CD14-positive monocyte (primary cell): ENCODE results near the gene ID1. TPM values are rescaled to one million over a fixed set of nuclear protein-coding genes. Genes with fewer than 3 reads are reported as not detected.
A peak's percentile ranks its signal among the peaks of the same experiment; 100 is the strongest.

Experiments used
- DNase-seq, 3 donors: peaks; one replicate each; pipeline ENCODE4 v3.0.0-alpha.2; 2011 to 2022
- H2AFZ ChIP-seq: 2 replicates; pipeline ENCODE4 v1.6.0; 2012; ENCODE audit warnings: mild to moderate bottlenecking, low read depth, low read length, inconsistent platforms; ENCODE audit not compliant: insufficient read depth, poor library complexity, severe bottlenecking
- H3K27ac ChIP-seq, 2 donors: 1 replicate in 1 of 2; 2 replicates in 1 of 2; pipeline ENCODE4 v1.5.1; 2012 to 2013; ENCODE audit warnings: low read length in 2 of 2, control low read depth in 1 of 2, inconsistent platforms in 1 of 2, low read depth in 1 of 2, mild to moderate bottlenecking in 1 of 2
- H3K27me3 ChIP-seq, 2 donors: one replicate each; pipeline versions ENCODE4 v1.6.0 to v1.6.1; 2011 to 2013; ENCODE audit warnings: low read length in 2 of 2; ENCODE audit not compliant: control insufficient read depth in 2 of 2, insufficient read depth in 2 of 2
- H3K36me3 ChIP-seq, 2 donors: replicated peaks in 1 of 2; 1 replicate in 1 of 2; 2 replicates in 1 of 2; pipeline versions ENCODE4 v1.5.1 to v1.6.1; 2012 to 2013; ENCODE audit warnings: low read length in 2 of 2, control low read depth in 1 of 2, inconsistent platforms in 1 of 2, mild to moderate bottlenecking in 1 of 2; ENCODE audit not compliant: insufficient read depth in 2 of 2, control insufficient read depth in 1 of 2
- H3K4me1 ChIP-seq, 2 donors: 1 replicate in 1 of 2; 2 replicates in 1 of 2; pipeline versions ENCODE4 v1.5.1 to v1.6.1; 2012 to 2013; ENCODE audit warnings: low read length in 2 of 2, control low read depth in 1 of 2, inconsistent platforms in 1 of 2, mild to moderate bottlenecking in 1 of 2, moderate library complexity in 1 of 2; ENCODE audit not compliant: insufficient read depth in 2 of 2, control insufficient read depth in 1 of 2
- H3K4me2 ChIP-seq: replicated peaks from 2 replicates; pipeline ENCODE3; 2012; ENCODE audit warnings: low read length, moderate library complexity, mild to moderate bottlenecking; ENCODE audit not compliant: poor library complexity, severe bottlenecking; ENCODE audit errors: extremely low read depth
- H3K4me3 ChIP-seq, 3 experiments: fragments of 200-600 bp in 1 of 3; sonication (generic) in 1 of 3; replicated peaks in 1 of 3; 1 replicate in 2 of 3; 2 replicates in 1 of 3; pipeline ENCODE4 v1.5.1; 2011 to 2013; ENCODE audit warnings: low read length in 3 of 3, mild to moderate bottlenecking in 3 of 3, control low read depth in 2 of 3, low read depth in 2 of 3, inconsistent platforms in 1 of 3, moderate library complexity in 1 of 3
- H3K79me2 ChIP-seq: 2 replicates; pipeline ENCODE4 v1.6.0; 2012; ENCODE audit warnings: mild to moderate bottlenecking, control low read depth, inconsistent platforms, low read length, moderate library complexity; ENCODE audit not compliant: insufficient read depth
- H3K9ac ChIP-seq: 2 replicates; pipeline ENCODE4 v1.6.0; 2017; ENCODE audit warnings: low read length, mild to moderate bottlenecking; ENCODE audit not compliant: insufficient read depth, poor library complexity, severe bottlenecking
- H3K9me3 ChIP-seq, 2 donors: replicated peaks in 1 of 2; 1 replicate in 1 of 2; 2 replicates in 1 of 2; pipeline versions ENCODE4 v1.5.1 to v1.6.1; 2012 to 2013; ENCODE audit warnings: low read length in 2 of 2, control low read depth in 1 of 2; ENCODE audit not compliant: control insufficient read depth in 1 of 2, insufficient read depth in 1 of 2
- H4K20me1 ChIP-seq: 2 replicates; pipeline ENCODE4 v1.6.0; 2012; ENCODE audit warnings: mild to moderate bottlenecking, low read length, control low read depth, moderate library complexity; ENCODE audit not compliant: insufficient read depth
- H3K27ac Mint-ChIP-seq, 7 donors: one replicate each; pipeline ENCODE4 v1.8.0; 2020; ENCODE audit warnings: mild to moderate bottlenecking in 7 of 7, mixed read lengths in 7 of 7, moderate library complexity in 6 of 7, inconsistent platforms in 2 of 7
- H3K27me3 Mint-ChIP-seq, 3 donors: one replicate each; pipeline ENCODE4 v1.8.0; 2021 to 2022; ENCODE audit warnings: low read depth in 3 of 3, mild to moderate bottlenecking in 3 of 3, mixed read lengths in 3 of 3, moderate library complexity in 3 of 3, inconsistent platforms in 1 of 3
- H3K36me3 Mint-ChIP-seq, 2 donors: one replicate each; pipeline ENCODE4 v1.8.0; 2020; ENCODE audit warnings: mixed read lengths in 2 of 2, inconsistent platforms in 1 of 2, mild to moderate bottlenecking in 1 of 2
- H3K4me1 Mint-ChIP-seq: one replicate; pipeline ENCODE4 v1.8.0; 2020; ENCODE audit warnings: mild to moderate bottlenecking, mixed read lengths
- H3K4me3 Mint-ChIP-seq, 2 donors: one replicate each; pipeline ENCODE4 v1.8.0; 2020; ENCODE audit warnings: mild to moderate bottlenecking in 2 of 2, mixed read lengths in 2 of 2, moderate library complexity in 1 of 2
- H3K9me3 Mint-ChIP-seq, 7 donors: one replicate each; pipeline ENCODE4 v1.8.0; 2020 to 2022; ENCODE audit warnings: mixed read lengths in 7 of 7, mild to moderate bottlenecking in 6 of 7, moderate library complexity in 6 of 7, inconsistent platforms in 2 of 7
- WGBS: methylation state at CpG from one replicate; pipeline ENCODE4 v1.1.5; 2013; ENCODE audit warnings: missing lambda C conversion rate; ENCODE audit not compliant: insufficient coverage; 5-methylcytosine and 5-hydroxymethylcytosine counted together
- intact Hi-C, 2 donors: fragments of 100-400 bp; cut with micrococcal nuclease; formaldehyde crosslinking; loops; one replicate each; pipeline versions ENCODE4 v1.15.0 to v1.15.1; 2023
- polyA plus RNA-seq, 3 donors: library from polyadenylated mRNA; depleted of rRNA in 1 of 3; unstranded in 2 of 3; stranded (reverse) in 1 of 3; fragments of 300-500 nt in 2 of 3; fragments of >200 nt in 1 of 3; fragmentation: Illumina TruSeq in 2 of 3; gene quantifications; 1 replicate in 2 of 3; 2 replicates in 1 of 3; pipeline ENCODE4 v1.2.3, GENCODE V29; 2012 to 2021
- TF ChIP-seq, protein P1 (sequence below): fragments of 200-600 bp; IDR thresholded peaks from one replicate; pipeline ENCODE4 v1.8.0; 2022; ENCODE audit warnings: antibody characterized with exemption, mild to moderate bottlenecking

ID1 gene
- polyA plus RNA-seq, 3 donors: 3.9 to 129 (median 12.5) TPM

DNA sequence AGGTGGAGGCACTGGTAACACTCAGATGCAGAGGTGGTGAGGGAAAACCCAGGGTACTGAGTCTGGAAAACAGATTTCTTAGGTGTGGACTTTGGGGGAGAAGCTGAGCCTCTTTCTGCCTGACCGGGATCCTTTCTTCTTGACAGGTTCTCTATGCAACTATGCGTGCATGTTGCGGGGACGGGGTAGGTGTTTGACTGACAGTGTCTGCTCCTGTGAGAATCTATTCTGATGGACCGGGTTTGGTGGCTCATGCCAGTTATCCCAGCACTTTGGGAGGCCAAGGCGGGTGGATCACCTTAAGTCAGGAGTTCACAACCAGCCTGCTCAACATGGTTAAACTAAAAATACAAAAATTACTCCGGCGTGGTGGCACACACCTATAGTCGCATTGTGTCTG lies 27.9 kb upstream of the ID1 start:
- Histone ChIP-seq H3K9ac (no peak overlapping the region), H3K4me2 (no peak overlapping the region), H3K27ac (no peak overlapping the region), H3K79me2 (no peaks in the 10 kb centered on the region), H2AFZ (no peak overlapping the region), H3K4me1 (peaks cover 16 to 17% of the 10 kb centered on the region in 2 donors), H3K36me3 (no peaks in the 10 kb centered on the region), H4K20me1 (no peaks in the 10 kb centered on the region), H3K27me3 (no peaks in the 10 kb centered on the region), H3K4me3 (no peak overlapping the region), H3K9me3 (no peaks in the 10 kb centered on the region)
- H3K27me3 Mint-ChIP-seq: peaks cover 0 to 1% (median 0%) of the 10 kb centered on the region in 3 donors
- intact Hi-C loops: no loop called here
- TF ChIP-seq, protein P1, sequence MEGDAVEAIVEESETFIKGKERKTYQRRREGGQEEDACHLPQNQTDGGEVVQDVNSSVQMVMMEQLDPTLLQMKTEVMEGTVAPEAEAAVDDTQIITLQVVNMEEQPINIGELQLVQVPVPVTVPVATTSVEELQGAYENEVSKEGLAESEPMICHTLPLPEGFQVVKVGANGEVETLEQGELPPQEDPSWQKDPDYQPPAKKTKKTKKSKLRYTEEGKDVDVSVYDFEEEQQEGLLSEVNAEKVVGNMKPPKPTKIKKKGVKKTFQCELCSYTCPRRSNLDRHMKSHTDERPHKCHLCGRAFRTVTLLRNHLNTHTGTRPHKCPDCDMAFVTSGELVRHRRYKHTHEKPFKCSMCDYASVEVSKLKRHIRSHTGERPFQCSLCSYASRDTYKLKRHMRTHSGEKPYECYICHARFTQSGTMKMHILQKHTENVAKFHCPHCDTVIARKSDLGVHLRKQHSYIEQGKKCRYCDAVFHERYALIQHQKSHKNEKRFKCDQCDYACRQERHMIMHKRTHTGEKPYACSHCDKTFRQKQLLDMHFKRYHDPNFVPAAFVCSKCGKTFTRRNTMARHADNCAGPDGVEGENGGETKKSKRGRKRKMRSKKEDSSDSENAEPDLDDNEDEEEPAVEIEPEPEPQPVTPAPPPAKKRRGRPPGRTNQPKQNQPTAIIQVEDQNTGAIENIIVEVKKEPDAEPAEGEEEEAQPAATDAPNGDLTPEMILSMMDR: no peak
- peak overlapping the region in 1 of 7 donors; percentile 32 for H3K27ac Mint-ChIP-seq
- H3K9me3 Mint-ChIP-seq: peaks cover 0 to 5% (median 3%) of the 10 kb centered on the region in 7 donors
- H3K36me3 Mint-ChIP-seq: peaks cover 8 to 16% of the 10 kb centered on the region in 2 donors
- no peak overlapping the region for H3K4me3 Mint-ChIP-seq
- H3K4me1 Mint-ChIP-seq: peaks cover 21% of the 10 kb centered on the region
- DNase-seq: no peak
- WGBS: 95% methylated on average over 7 of the region's 9 CpGs

DNA sequence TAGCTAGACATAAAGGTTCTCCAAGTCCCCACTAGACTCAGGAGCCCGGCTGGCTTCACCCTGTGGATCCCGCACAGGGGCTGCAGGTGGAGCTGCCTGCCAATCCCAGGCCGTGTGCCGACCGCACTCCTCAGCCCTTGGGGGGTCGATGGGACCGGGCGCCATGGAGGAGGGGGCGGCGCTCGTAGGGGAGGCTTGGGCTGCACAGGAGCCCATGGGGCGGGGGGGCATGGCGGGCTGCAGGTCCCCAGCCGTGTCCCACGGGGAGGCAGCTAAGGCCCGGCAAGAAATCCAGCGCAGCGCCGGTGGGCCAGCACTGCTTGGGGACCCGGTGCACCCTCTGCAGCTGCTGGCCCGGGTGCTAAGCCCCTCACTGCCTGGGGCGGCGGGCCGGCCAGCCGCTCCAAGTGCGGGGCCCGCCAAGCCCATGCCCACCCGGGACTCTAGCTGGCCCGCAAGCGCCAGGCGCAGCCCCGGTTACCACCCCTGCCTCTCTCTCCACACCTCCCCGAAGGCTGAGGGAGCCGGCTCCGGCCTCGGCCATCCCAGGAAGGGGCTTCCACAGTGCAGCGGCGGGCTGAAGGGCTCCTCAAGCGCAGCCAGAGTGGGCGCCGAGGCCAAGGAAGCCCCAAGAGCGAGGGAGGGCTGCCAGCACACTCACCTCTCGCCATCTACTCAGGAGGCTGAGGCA lies 26.5 kb upstream of the ID1 start:
- Histone ChIP-seq H3K36me3 (no peaks in the 10 kb centered on the region), H3K4me1 (peaks cover 7% of the 10 kb centered on the region in 2 donors), H3K27me3 (no peaks in the 10 kb centered on the region), H3K9ac (no peak overlapping the region), H2AFZ (no peak overlapping the region), H3K4me2 (no peak overlapping the region), H4K20me1 (no peaks in the 10 kb centered on the region), H3K79me2 (no peaks in the 10 kb centered on the region), H3K9me3 (no peaks in the 10 kb centered on the region), H3K4me3 (no peak overlapping the region), H3K27ac (no peak overlapping the region)
- no peak for DNase-seq
- H3K27me3 Mint-ChIP-seq: peaks cover 0 to 1% (median 0%) of the 10 kb centered on the region in 3 donors
- H3K9me3 Mint-ChIP-seq: peaks cover 0 to 5% (median 3%) of the 10 kb centered on the region in 7 donors
- H3K4me3 Mint-ChIP-seq: no peak overlapping the region
- 98% methylated on average over 39 of the region's 43 CpGs for WGBS
- peaks cover 8 to 16% of the 10 kb centered on the region in 2 donors for H3K36me3 Mint-ChIP-seq
- TF ChIP-seq, protein P1: no peak
- H3K27ac Mint-ChIP-seq: no peak overlapping the region
- intact Hi-C loops: no loop called here
- H3K4me1 Mint-ChIP-seq: peaks cover 12% of the 10 kb centered on the region
